Heart right ventricle (tissue), 16 donors: Measurements from ENCODE around the gene KCNH6. TPM values are rescaled to one million over a fixed set of nuclear protein-coding genes. Genes with fewer than 3 reads are reported as not detected.

Source experiments
- ATAC-seq, 8 donors: fragments of 200-7000 bp; cut with Tn5 transposase; one replicate each; pipeline ENCODE4 v1.9.1; 2020; ENCODE audit warnings: mild to moderate bottlenecking in 8 of 8, moderate library complexity in 8 of 8, moderate number of reproducible peaks in 1 of 8
- DNase-seq, 2 donors: peaks; one replicate each; pipeline ENCODE4 v3.0.0-alpha.2; 2020
- H3K27ac ChIP-seq, 10 donors: fragments of 200-600 bp; sonication (generic) in 2 of 10; one replicate each; pipeline versions ENCODE4 v1.5.0 to v1.8.0; 2020 to 2022; ENCODE audit warnings: mild to moderate bottlenecking in 3 of 10
- H3K27me3 ChIP-seq, 7 donors: fragments of 200-600 bp; one replicate each; pipeline ENCODE4 v1.8.0; 2021 to 2022; ENCODE audit warnings: mild to moderate bottlenecking in 2 of 7
- H3K36me3 ChIP-seq, 9 donors: fragments of 200-600 bp; sonication (generic) in 1 of 9; one replicate each; pipeline versions ENCODE4 v1.5.0 to v1.8.0; 2020 to 2022; ENCODE audit warnings: mild to moderate bottlenecking in 2 of 9
- H3K4me1 ChIP-seq, 9 donors: fragments of 200-600 bp; sonication (generic) in 1 of 9; one replicate each; pipeline versions ENCODE4 v1.5.0 to v1.8.0; 2020 to 2022; ENCODE audit warnings: mild to moderate bottlenecking in 4 of 9
- H3K4me3 ChIP-seq, 10 donors: fragments of 200-600 bp; sonication (generic) in 2 of 10; one replicate each; pipeline versions ENCODE4 v1.5.0 to v1.8.0; 2020 to 2022; ENCODE audit warnings: mild to moderate bottlenecking in 7 of 10, moderate library complexity in 2 of 10
- H3K9me3 ChIP-seq, 11 donors: fragments of 200-600 bp in 10 of 11; sonication (generic) in 2 of 11; one replicate each; pipeline versions ENCODE4 v1.5.0 to v1.8.0; 2013 to 2022; ENCODE audit warnings: mild to moderate bottlenecking in 2 of 11, control low read depth in 1 of 11, moderate library complexity in 1 of 11
- WGBS, 2 donors: extraction: QIAGEN DNeasy Blood & Tissue Kit; methylation state at CpG; one replicate each; pipeline ENCODE4 v1.1.7; 2013; ENCODE audit warnings: inconsistent platforms in 1 of 2; 5-methylcytosine and 5-hydroxymethylcytosine counted together
- intact Hi-C, 10 donors: fragments of 100-400 bp; cut with DNase I; formaldehyde crosslinking; loops; one replicate each; pipeline versions ENCODE4 v1.11.1 to v1.14.2; 2022
- polyA plus RNA-seq, 2 donors: library from polyadenylated mRNA; stranded (reverse); fragments of 200-250 nt; gene quantifications; one replicate each; pipeline ENCODE4 v1.2.3, GENCODE V29; 2013
- total RNA-seq, 10 donors: library from RNA; stranded (reverse); fragmentation: NEBNext Ultra II Directional in 3 of 10; extraction: Animal tissue kit (Norgen Biotek cat#: 25700) in 3 of 10; gene quantifications; one replicate each; pipeline versions ENCODE4 v1.2.1 to v1.2.4, GENCODE V29; 2021 to 2023
- TF ChIP-seq, protein P1 (sequence below), 9 donors: fragments of 200-600 bp; sonication (generic) in 2 of 9; IDR thresholded peaks; one replicate each; pipeline versions ENCODE4 v1.5.0 to v1.8.0; 2021 to 2022; ENCODE audit warnings: antibody characterized with exemption in 9 of 9, mild to moderate bottlenecking in 5 of 9, moderate library complexity in 1 of 9
- donor health status: Arrhythmogenic right ventricular cardiomyopathy.
- donor health status: ischemic (EF 13 %, LVEDD 7.1; RV severe dilation, severe dysfunction).
- donor health status: healthy with polysubstance abuse.
- donor health status: DM: no; HTN: yes; CAD: no.
- donor health status: DM: no; HTN: no; CAD: no.
- donor health status: ischemic (EF 25% LVEDD 6.9; RV normal size, moderate dysfunction).
- donor health status: ischemic (EF 25% LVEDD 5.7; RV mildly dilated, moderate dysfunction).
- donor health status: healthy.
- donor health status: DM: yes; HTN: yes; CAD: no.
- donor health status: Ischemic cardiomyopathy.
- donor health status: ischemic (EF 35%, LVEDD 5.7; RV mildly dilated, moderate dysfunction).
- donor health status: nonischemic (EF 11% LVEDD 7.7; RV severe dilation, severe dysfunction).
- donor health status: DM: yes; HTN: yes; CAD: no.
- donor health status: PGD.
- donor health status: ischemic (EF 29% LVEDD 5.4; RV normal size, mild dysfunction).
- donor health status: nonischemic (EF 23%, LVEDD 6.1; RV moderate dilation, normal function).

Gene KCNH6
- total and polyA plus RNA-seq, 12 donors, result 0.11 TPM; not detected in 11

DNA sequence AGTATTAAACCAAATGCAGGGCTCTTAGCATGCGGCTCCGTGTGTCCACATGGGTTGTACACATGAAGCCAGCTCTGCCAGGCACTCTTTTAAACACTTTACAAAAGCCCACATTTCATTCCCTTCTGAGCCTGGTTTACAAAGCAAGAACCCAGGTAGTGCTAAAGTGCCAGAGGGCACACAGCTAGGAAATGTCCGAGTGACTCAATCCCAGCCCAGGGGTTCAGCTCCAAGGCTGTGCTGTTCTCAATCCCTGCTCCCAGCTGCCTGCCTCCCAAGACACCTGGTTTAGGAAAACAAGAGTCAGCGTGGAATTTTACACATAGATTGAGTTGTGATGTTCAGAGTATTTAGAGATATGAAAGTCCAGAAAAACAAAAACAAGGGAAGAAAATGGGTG, 13.8 kb downstream of the KCNH6 start:
- peaks cover 0 to 9% (median 8%) of the 10 kb centered on the region in 9 donors for H3K4me1 ChIP-seq
- 88% methylated on average over 4 of the region's 4 CpGs for WGBS, 2 donors
- H3K9me3 ChIP-seq, result no peaks in the 10 kb centered on the region
- H3K4me3 ChIP-seq, result no peak overlapping the region
- peaks cover 0 to 40% (median 36%) of the 10 kb centered on the region in 7 donors for H3K27me3 ChIP-seq
- no peak for DNase-seq
- no peak overlapping the region for H3K27ac ChIP-seq
- no peak for ATAC-seq
- intact Hi-C loops, result no loop called here
- TF ChIP-seq, protein P1, sequence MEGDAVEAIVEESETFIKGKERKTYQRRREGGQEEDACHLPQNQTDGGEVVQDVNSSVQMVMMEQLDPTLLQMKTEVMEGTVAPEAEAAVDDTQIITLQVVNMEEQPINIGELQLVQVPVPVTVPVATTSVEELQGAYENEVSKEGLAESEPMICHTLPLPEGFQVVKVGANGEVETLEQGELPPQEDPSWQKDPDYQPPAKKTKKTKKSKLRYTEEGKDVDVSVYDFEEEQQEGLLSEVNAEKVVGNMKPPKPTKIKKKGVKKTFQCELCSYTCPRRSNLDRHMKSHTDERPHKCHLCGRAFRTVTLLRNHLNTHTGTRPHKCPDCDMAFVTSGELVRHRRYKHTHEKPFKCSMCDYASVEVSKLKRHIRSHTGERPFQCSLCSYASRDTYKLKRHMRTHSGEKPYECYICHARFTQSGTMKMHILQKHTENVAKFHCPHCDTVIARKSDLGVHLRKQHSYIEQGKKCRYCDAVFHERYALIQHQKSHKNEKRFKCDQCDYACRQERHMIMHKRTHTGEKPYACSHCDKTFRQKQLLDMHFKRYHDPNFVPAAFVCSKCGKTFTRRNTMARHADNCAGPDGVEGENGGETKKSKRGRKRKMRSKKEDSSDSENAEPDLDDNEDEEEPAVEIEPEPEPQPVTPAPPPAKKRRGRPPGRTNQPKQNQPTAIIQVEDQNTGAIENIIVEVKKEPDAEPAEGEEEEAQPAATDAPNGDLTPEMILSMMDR (IDR thresholded peaks at IDR 0.05), result no peak
- H3K36me3 ChIP-seq, result no peaks in the 10 kb centered on the region

DNA sequence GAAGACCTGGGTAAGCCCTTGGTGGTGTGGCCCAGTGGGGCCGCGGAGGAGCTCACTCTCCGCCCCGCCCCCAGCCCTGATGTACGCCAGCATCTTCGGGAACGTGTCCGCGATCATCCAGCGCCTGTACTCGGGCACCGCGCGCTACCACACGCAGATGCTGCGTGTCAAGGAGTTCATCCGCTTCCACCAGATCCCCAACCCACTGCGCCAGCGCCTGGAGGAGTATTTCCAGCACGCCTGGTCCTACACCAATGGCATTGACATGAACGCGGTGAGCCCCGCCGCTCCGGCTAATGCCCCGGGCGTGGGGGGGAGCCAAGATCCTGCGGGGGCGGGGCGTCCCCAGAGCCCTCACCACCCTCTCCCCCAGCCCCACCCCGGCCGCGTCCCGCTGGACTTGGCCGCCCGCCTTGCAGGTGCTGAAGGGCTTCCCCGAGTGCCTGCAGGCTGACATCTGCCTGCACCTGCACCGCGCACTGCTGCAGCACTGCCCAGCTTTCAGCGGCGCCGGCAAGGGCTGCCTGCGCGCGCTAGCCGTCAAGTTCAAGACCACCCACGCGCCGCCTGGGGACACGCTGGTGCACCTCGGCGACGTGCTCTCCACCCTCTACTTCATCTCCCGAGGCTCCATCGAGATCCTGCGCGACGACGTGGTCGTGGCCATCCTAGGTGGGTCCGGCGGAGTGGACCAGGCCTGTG, 15.0 kb downstream of the KCNH6 start:
- Histone ChIP-seq H3K36me3 (no peaks in the 10 kb centered on the region), H3K9me3 (no peaks in the 10 kb centered on the region), H3K4me3 (peak overlapping the region in 7 of 10 donors; percentile 9 to 27 (median 20)), H3K4me1 (peaks cover 0 to 9% (median 8%) of the 10 kb centered on the region in 9 donors), H3K27ac (no peak overlapping the region), H3K27me3 (peaks cover 0 to 40% (median 36%) of the 10 kb centered on the region in 7 donors)
- ATAC-seq (peak in 1 of 8 donors; percentile 14), DNase-seq (no peak)
- intact Hi-C loops, result no loop called here
- TF ChIP-seq, protein P1 (IDR thresholded peaks at IDR 0.05), result no peak
- WGBS, 2 donors, result 6 to 7% methylated on average over 58 to 62 of the region's 62 CpGs

DNA sequence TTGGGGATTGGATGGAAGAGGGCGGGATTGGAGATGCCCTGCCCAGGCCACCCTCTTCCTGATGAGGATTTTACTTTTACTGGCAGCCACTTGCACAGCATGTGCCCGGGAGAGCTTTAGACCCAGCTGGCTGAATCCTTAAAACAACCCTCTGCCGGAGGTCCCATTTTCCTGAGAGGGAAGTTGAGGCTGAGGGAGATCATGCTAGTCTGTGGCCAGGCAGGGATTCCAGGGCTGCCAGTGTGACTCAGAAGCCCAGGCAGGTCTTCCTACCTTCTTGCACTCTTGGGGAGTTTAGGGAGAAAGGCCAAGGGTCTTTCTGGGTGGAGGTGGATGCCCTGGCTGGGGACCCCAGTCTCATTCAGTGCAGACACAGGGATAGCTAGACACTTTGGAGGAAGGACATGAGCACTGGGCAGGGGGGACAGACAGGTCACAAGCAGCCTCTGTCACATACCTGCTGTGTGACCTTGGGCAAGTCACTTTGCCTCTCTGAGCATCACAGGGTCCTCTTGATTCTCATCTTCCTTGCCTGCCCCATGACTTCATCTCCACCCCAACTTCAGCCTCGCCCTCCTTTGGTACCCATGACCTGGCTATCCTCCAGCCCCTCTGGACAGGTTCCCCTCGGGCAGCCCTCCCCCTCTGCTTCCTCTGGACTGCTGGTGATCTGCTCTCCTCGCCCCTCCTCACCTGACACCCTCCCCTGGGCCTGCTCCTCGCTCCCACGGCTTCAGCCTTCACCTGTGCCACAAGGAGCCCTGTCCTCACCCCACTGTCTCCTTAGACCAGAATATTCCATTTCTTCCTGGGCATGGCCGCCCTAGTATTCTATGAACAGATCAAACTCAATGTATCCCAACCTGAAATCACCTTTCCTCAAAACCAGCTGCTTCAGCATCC, 15.8 kb downstream of the KCNH6 start:
- H3K4me3 ChIP-seq, result peak overlapping the region in 2 of 10 donors; percentile 13 to 27
- H3K27me3 ChIP-seq, result peaks cover 0 to 40% (median 36%) of the 10 kb centered on the region in 7 donors
- ATAC-seq (no peak), DNase-seq (no peak)
- 66 to 73% methylated on average over 9 of the region's 9 CpGs for WGBS, 2 donors
- H3K9me3 ChIP-seq, result no peaks in the 10 kb centered on the region
- intact Hi-C loops, result no loop called here
- TF ChIP-seq, protein P1 (IDR thresholded peaks at IDR 0.05), result no peak
- H3K4me1 ChIP-seq, result peaks cover 0 to 9% (median 8%) of the 10 kb centered on the region in 9 donors
- H3K27ac ChIP-seq, result no peak overlapping the region
- H3K36me3 ChIP-seq, result no peaks in the 10 kb centered on the region

DNA sequence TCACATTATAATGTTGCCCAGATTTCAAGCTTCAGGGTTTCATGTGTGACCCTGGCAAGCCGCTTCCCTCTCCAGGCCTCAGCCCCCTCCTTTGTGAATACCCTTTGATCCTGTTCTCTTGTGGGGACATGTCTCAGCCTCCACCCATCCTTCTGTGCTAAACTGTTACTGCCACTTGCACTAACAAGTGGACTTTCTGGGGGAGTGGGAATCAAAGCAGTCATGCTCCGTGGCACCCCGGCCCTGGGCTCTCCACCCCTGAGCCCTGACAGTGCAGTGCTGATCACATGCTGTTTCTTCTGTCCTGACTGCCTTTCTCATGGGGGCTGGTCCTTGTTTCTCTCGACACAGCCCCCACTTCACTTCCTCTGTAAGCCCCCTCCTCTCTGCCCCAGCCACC, 17.4 kb downstream of the KCNH6 start:
- ATAC-seq (no peak), DNase-seq (no peak)
- intact Hi-C loops, result loop anchor here in 1 of 10 donors (10.0 kb wide), 1 partner anchor 46 kb away; no protein-coding TSS in a partner anchor
- Histone ChIP-seq H3K27me3 (peaks cover 0 to 40% (median 36%) of the 10 kb centered on the region in 7 donors), H3K9me3 (no peaks in the 10 kb centered on the region), H3K27ac (no peak overlapping the region), H3K4me1 (peaks cover 0 to 9% (median 8%) of the 10 kb centered on the region in 9 donors), H3K36me3 (no peaks in the 10 kb centered on the region), H3K4me3 (no peak overlapping the region)
- WGBS, 2 donors, result 69 to 71% methylated on average over 4 of the region's 4 CpGs
- TF ChIP-seq, protein P1 (IDR thresholded peaks at IDR 0.05), result no peak
